Kidney (tissue), 14 donors: ENCODE data around the gene LITAFD. TPM values are rescaled to one million over a fixed set of nuclear protein-coding genes. Genes with fewer than 3 reads are reported as not detected.

Experiments used
- DNase-seq, 5 donors: peaks; one replicate each; pipeline ENCODE4 v3.0.0-alpha.2; 2013 to 2020
- FAIRE-seq: peaks from 2 replicates; lab custom pipeline; 2012; peaks lifted over from hg19 to GRCh38; lab: Jason Lieb, UNC
- H3K27ac ChIP-seq, 2 donors: one replicate each; pipeline ENCODE4 v1.7.0; 2013; ENCODE audit warnings: low read depth in 2 of 2, low read length in 2 of 2, inconsistent platforms in 1 of 2
- H3K27me3 ChIP-seq: one replicate; pipeline ENCODE4 v1.7.1; 2013; ENCODE audit warnings: low read length, inconsistent platforms; ENCODE audit not compliant: control insufficient read depth, insufficient read depth
- H3K36me3 ChIP-seq, 3 donors: one replicate each; pipeline versions ENCODE4 v1.7.0 to v1.7.1; 2013; ENCODE audit warnings: low read length in 3 of 3, control low read depth in 1 of 3, inconsistent platforms in 1 of 3; ENCODE audit not compliant: insufficient read depth in 3 of 3, control insufficient read depth in 2 of 3
- H3K4me1 ChIP-seq, 3 donors: one replicate each; pipeline versions ENCODE4 v1.7.0 to v1.7.1; 2013; ENCODE audit warnings: low read length in 3 of 3, inconsistent platforms in 1 of 3, low read depth in 1 of 3; ENCODE audit not compliant: control insufficient read depth in 2 of 3, insufficient read depth in 2 of 3
- H3K4me3 ChIP-seq, 3 donors: one replicate each; pipeline versions ENCODE4 v1.7.0 to v1.8.1; 2013; ENCODE audit warnings: low read length in 3 of 3, control low read depth in 1 of 3, inconsistent platforms in 1 of 3
- H3K9ac ChIP-seq, 3 donors: one replicate each; pipeline versions ENCODE4 v1.7.0 to v1.7.1; 2013; ENCODE audit warnings: low read length in 3 of 3, control low read depth in 1 of 3, inconsistent platforms in 1 of 3
- H3K9me3 ChIP-seq, 3 donors: one replicate each; pipeline versions ENCODE4 v1.7.0 to v1.7.1; 2013; ENCODE audit warnings: low read length in 3 of 3, control low read depth in 1 of 3, inconsistent platforms in 1 of 3; ENCODE audit not compliant: control insufficient read depth in 2 of 3, insufficient read depth in 1 of 3
- CTCF ChIP-seq: IDR thresholded peaks from 3 replicates; pipeline ENCODE4 v1.5.1; 2012; ENCODE audit warnings: mild to moderate bottlenecking, moderate library complexity, borderline replicate concordance; ENCODE audit not compliant: insufficient read depth; ENCODE audit errors: extremely low read depth
- intact Hi-C: fragments of 100-400 bp; cut with DNase I; formaldehyde crosslinking; loops from one replicate; pipeline ENCODE4 v1.11.1; 2022
- polyA plus RNA-seq: library from polyadenylated mRNA; stranded (reverse); fragments of 350-450 nt; fragmentation: Illumina TruSeq; extraction: RNeasy Lipid Tissue Mini Kit (QIAGEN cat#74804); gene quantifications from one replicate; pipeline ENCODE4 v1.2.3, GENCODE V29; 2014; ENCODE audit warnings: low read depth, low replicate concordance; ENCODE audit not compliant: insufficient read depth
- total RNA-seq: library from RNA; stranded (reverse); fragmentation: NEBNext Ultra II Directional; extraction: Animal tissue kit (Norgen Biotek cat#: 25700); gene quantifications from one replicate; pipeline ENCODE4 v1.2.1, GENCODE V29; 2021
- donor health status: control.
- donor health status: control.
- donor health status: control.
- donor health status: control.
- donor health status: control.
- donor health status: DM: yes; HTN: yes; CAD: no.
- donor health status: Normal renal cell carcinoma (clear cell type).

LITAFD gene
- total and polyA plus RNA-seq, 2 donors from 2014 or later, result not detected

GRCh38 chr16:8889893-8890548 is 7.9 kb downstream of the LITAFD start:
- H3K9ac ChIP-seq, result no peak overlapping the region
- DNase-seq, result peak in 1 of 5 donors; percentile 31
- H3K36me3 ChIP-seq, result peaks cover 2 to 43% (median 23%) of the 10 kb centered on the region in 3 donors
- intact Hi-C loops, result loop anchor here (10.0 kb wide), 2 partner anchors 65 to 85 kb away; no protein-coding TSS in a partner anchor
- no peak for TF ChIP-seq CTCF
- H3K4me3 ChIP-seq, result no peak overlapping the region
- H3K27me3 ChIP-seq, result no peaks in the 10 kb centered on the region
- FAIRE-seq, result no peak
- peaks cover 0 to 4% (median 0%) of the 10 kb centered on the region in 3 donors for H3K4me1 ChIP-seq
- H3K9me3 ChIP-seq, result no peaks in the 10 kb centered on the region
- H3K27ac ChIP-seq, result no peak overlapping the region

GRCh38 chr16:8890549-8890921 is 8.4 kb downstream of the LITAFD start:
- peaks cover 2 to 48% (median 27%) of the 10 kb centered on the region in 3 donors for H3K36me3 ChIP-seq
- intact Hi-C loops, result loop anchor here (10.0 kb wide), 1 partner anchor 64 kb away; no protein-coding TSS in a partner anchor
- H3K9ac ChIP-seq, result no peak overlapping the region
- no peak overlapping the region for H3K27ac ChIP-seq
- no peak for TF ChIP-seq CTCF
- H3K9me3 ChIP-seq, result no peaks in the 10 kb centered on the region
- H3K4me1 ChIP-seq, result peaks cover 0 to 4% (median 0%) of the 10 kb centered on the region in 3 donors
- peak in 1 of 5 donors; percentile 8 for DNase-seq
- H3K27me3 ChIP-seq, result no peaks in the 10 kb centered on the region
- no peak overlapping the region for H3K4me3 ChIP-seq
- no peak for FAIRE-seq

GRCh38 chr16:8892101-8892575 is 10.0 kb downstream of the LITAFD start:
- no peaks in the 10 kb centered on the region for H3K4me1 ChIP-seq
- H3K27me3 ChIP-seq, result no peaks in the 10 kb centered on the region
- peaks cover 6 to 61% (median 38%) of the 10 kb centered on the region in 3 donors for H3K36me3 ChIP-seq
- TF ChIP-seq CTCF, result no peak
- no peak overlapping the region for H3K27ac ChIP-seq
- intact Hi-C loops, result loop anchor here (10.0 kb wide), 1 partner anchor 63 kb away; no protein-coding TSS in a partner anchor
- FAIRE-seq (no peak), DNase-seq (peak; percentile 31 to 73 (median 44))
- no peaks in the 10 kb centered on the region for H3K9me3 ChIP-seq
- no peak overlapping the region for H3K4me3 ChIP-seq
- H3K9ac ChIP-seq, result no peak overlapping the region
